ENCODE results near the gene ABL1.

DNA sequence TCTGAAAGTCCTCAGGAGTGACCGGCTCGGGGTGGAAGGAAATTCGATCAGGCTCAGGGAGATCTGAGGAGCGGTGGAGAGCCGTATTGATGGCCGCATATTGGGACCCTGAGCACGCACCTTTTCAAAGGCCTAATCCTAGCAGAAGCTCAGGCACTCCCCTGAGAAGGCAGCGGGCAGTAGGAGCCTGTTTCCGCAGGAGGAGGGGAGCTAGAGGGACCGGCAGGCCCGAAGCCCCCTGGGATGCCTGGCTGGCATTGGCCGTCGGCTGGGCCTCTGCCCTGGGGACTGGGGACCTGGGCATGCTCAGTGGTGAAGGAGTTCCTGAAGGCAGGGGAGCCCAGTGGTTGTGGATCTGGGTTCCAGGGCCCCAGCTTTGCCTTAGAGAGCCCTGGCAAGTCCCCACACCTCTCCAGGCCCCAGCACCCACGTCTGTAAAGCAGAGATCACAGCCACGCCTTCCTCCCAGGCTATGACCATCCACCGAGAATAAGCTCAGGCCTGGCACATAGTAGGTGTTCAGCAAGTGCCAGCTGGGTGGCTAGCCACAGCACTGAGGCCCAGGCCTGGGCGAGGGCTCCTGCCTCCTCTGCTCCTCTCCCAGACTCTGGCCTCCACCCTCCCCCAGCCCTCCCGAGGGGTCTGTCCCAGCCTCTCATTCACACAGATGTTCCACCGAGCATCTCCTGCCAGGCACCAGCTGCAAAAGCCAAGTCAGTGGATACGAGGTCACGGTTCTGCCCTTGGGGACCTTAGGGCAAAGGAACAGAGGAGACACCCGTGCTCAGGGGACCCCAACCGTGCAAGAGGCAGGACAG is 78.8 kb downstream of the ABL1 start:
- TF ChIP-seq JUND (CRISPR knock-in tag; IDR thresholded peaks at IDR 0.05) (no peak), ZNF274 (CRISPR knock-in tag; IDR thresholded peaks at IDR 0.05) (no peak), NFATC3 (CRISPR knock-in tag; IDR thresholded peaks at IDR 0.05) (no peak), SP1 (IDR thresholded peaks at IDR 0.05) (no peak), SP1 (CRISPR knock-in tag; IDR thresholded peaks at IDR 0.05) (no peak), FIP1L1 (IDR thresholded peaks at IDR 0.05; ENCODE audit: borderline replicate concordance, insufficient read depth, low read depth, low read length) (no peak)
- TF ChIP-seq, protein P1, sequence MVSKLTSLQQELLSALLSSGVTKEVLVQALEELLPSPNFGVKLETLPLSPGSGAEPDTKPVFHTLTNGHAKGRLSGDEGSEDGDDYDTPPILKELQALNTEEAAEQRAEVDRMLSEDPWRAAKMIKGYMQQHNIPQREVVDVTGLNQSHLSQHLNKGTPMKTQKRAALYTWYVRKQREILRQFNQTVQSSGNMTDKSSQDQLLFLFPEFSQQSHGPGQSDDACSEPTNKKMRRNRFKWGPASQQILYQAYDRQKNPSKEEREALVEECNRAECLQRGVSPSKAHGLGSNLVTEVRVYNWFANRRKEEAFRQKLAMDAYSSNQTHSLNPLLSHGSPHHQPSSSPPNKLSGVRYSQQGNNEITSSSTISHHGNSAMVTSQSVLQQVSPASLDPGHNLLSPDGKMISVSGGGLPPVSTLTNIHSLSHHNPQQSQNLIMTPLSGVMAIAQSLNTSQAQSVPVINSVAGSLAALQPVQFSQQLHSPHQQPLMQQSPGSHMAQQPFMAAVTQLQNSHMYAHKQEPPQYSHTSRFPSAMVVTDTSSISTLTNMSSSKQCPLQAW (CRISPR knock-in tag; IDR thresholded peaks at IDR 0.05), result no peak

Data from HepG2 (cell line).